ENCODE data around the gene ABCA5. TPM values are rescaled to one million over a fixed set of nuclear protein-coding genes. Genes with fewer than 3 reads are reported as not detected.

Gene ABCA5
- total RNA-seq, 4 donors from 2014 or later = 8.8 to 20.8 (median 11.5) TPM

- no peaks in the 10 kb centered on the region for H3K9me3 ChIP-seq
- TF ChIP-seq CTCF (IDR thresholded peaks at IDR 0.05) (no peak), POLR2AphosphoS5 (IDR thresholded peaks at IDR 0.05) (no peak), POLR2A (IDR thresholded peaks at IDR 0.05; ENCODE audit: low read depth) (no peak), EP300 (IDR thresholded peaks at IDR 0.05) (no peak)
- 73% methylated on average over 1 of the region's 1 CpG for WGBS
- H3K4me1 ChIP-seq = no peaks in the 10 kb centered on the region
- intact Hi-C loops (cut with DNase I) = loop anchor here (5.0 kb wide), 1 partner anchor 469 kb away; no protein-coding TSS in a partner anchor
- DNase-seq (ENCODE audit: extremely low spot score) = no peak
- peaks cover 0 to 33% (median 10%) of the 10 kb centered on the region in 4 donors for H3K36me3 ChIP-seq
- H3K27me3 ChIP-seq = no peaks in the 10 kb centered on the region
- H3K4me3 ChIP-seq = no peak overlapping the region
- H3K27ac ChIP-seq (replicated peaks in 1 of 4) = no peak overlapping the region
These were observed 80.7 kb downstream of the ABCA5 start for GRCh38 chr17:69246202-69246601.

- no peak for DNase-seq (ENCODE audit: extremely low spot score)
- intact Hi-C loops (cut with DNase I) = loop anchor here (5.0 kb wide), 1 partner anchor 468 kb away; no protein-coding TSS in a partner anchor
- TF ChIP-seq POLR2A (IDR thresholded peaks at IDR 0.05; ENCODE audit: low read depth) (no peak), CTCF (IDR thresholded peaks at IDR 0.05) (no peak), POLR2AphosphoS5 (IDR thresholded peaks at IDR 0.05) (no peak), EP300 (IDR thresholded peaks at IDR 0.05) (no peak)
- Histone ChIP-seq H3K4me3 (no peak overlapping the region), H3K27me3 (no peaks in the 10 kb centered on the region), H3K36me3 (peaks cover 0 to 33% (median 10%) of the 10 kb centered on the region in 4 donors), H3K9me3 (no peaks in the 10 kb centered on the region), H3K27ac (replicated peaks in 1 of 4) (no peak overlapping the region), H3K4me1 (no peaks in the 10 kb centered on the region)
- WGBS = 71% methylated on average over 2 of the region's 2 CpGs
These were observed 81.3 kb downstream of the ABCA5 start for GRCh38 chr17:69245617-69246016.

GRCh38 chr17:69239611-69240600 lies 87.0 kb downstream of the ABCA5 start:
- H3K27ac ChIP-seq (replicated peaks in 1 of 4) = no peak overlapping the region
- peaks cover 0 to 5% (median 2%) of the 10 kb centered on the region in 4 donors for H3K4me1 ChIP-seq
- no peaks in the 10 kb centered on the region for H3K9me3 ChIP-seq
- no peak overlapping the region for H3K4me3 ChIP-seq
- H3K36me3 ChIP-seq = peaks cover 0 to 22% (median 1%) of the 10 kb centered on the region in 4 donors
- 92% methylated on average over 8 of the region's 8 CpGs for WGBS
- no peaks in the 10 kb centered on the region for H3K27me3 ChIP-seq
- intact Hi-C loops (cut with DNase I) = no loop called here
- TF ChIP-seq POLR2AphosphoS5 (IDR thresholded peaks at IDR 0.05) = no peak
- no peak for TF ChIP-seq POLR2A (IDR thresholded peaks at IDR 0.05; ENCODE audit: low read depth)
- TF ChIP-seq EP300 (IDR thresholded peaks at IDR 0.05) = no peak
- TF ChIP-seq CTCF (IDR thresholded peaks at IDR 0.05) = no peak
- DNase-seq (ENCODE audit: extremely low spot score) = no peak

- TF ChIP-seq EP300 (IDR thresholded peaks at IDR 0.05) = no peak
- no peak for TF ChIP-seq POLR2AphosphoS5 (IDR thresholded peaks at IDR 0.05)
- TF ChIP-seq CTCF (IDR thresholded peaks at IDR 0.05) = no peak
- TF ChIP-seq POLR2A (IDR thresholded peaks at IDR 0.05; ENCODE audit: low read depth) = no peak
- Histone ChIP-seq H3K36me3 (peaks cover 0 to 11% (median 1%) of the 10 kb centered on the region in 4 donors), H3K4me1 (peaks cover 0 to 5% (median 2%) of the 10 kb centered on the region in 4 donors), H3K4me3 (no peak overlapping the region), H3K27me3 (no peaks in the 10 kb centered on the region), H3K27ac (replicated peaks in 1 of 4) (no peak overlapping the region), H3K9me3 (peaks cover 0 to 10% (median 4%) of the 10 kb centered on the region in 4 donors)
- intact Hi-C loops (cut with DNase I) = no loop called here
- 83% methylated on average over 3 of the region's 3 CpGs for WGBS
- DNase-seq (ENCODE audit: extremely low spot score) = no peak
These were observed 90.0 kb downstream of the ABCA5 start for GRCh38 chr17:69236946-69237345.

Data from esophagus muscularis mucosa (tissue), 4 donors.